Spleen (tissue), 7 donors: ENCODE results near the gene TBCB.
A peak's percentile ranks its signal among the peaks of the same experiment; 100 is the strongest.

ENCODE experiments used
- CTCF ChIP-seq, 11 experiments: fragments of 200-600 bp in 7 of 11; fragments of 450-650 bp in 4 of 11; sonication (generic) in 4 of 11; IDR thresholded peaks in 8 of 11; conservative IDR thresholded peaks in 3 of 11; 1 replicate in 7 of 11; 2 replicates in 4 of 11; pipeline versions ENCODE4 v1.4.0 to v1.8.0; 2016 to 2021; ENCODE audit warnings: antibody characterized with exemption in 11 of 11, inconsistent platforms in 4 of 11, mild to moderate bottlenecking in 1 of 11
- POLR2A ChIP-seq, 3 donors: fragments of 450-650 bp; IDR thresholded peaks; one replicate each; pipeline ENCODE4 v1.5.1; 2017; ENCODE audit warnings: antibody characterized with exemption in 3 of 3, mild to moderate bottlenecking in 1 of 3
- POLR2AphosphoS5 ChIP-seq, 3 donors: sonication (generic); formaldehyde crosslinking; IDR thresholded peaks; one replicate each; pipeline ENCODE4 v1.5.1; 2017; ENCODE audit warnings: antibody characterized with exemption in 3 of 3
- donor health status: DM: no; HTN: no; CAD: no; lungs with moderate emphysema.
- donor health status: DM: no; HTN: no; CAD: no.
- donor health status: DM: no; HTN: no; CAD: no.

GRCh38 chr19:36114721-36115452 lies 381 bp upstream of the TBCB start, which contains the start of gene POLR2I:
- peak; percentile 94 to 95 (median 95) for TF ChIP-seq POLR2AphosphoS5 (IDR thresholded peaks at IDR 0.05)
- TF ChIP-seq CTCF (IDR thresholded peaks at IDR 0.05 in 8 of 11, conservative IDR thresholded peaks at IDR 0.05 in 3 of 11) = peak in 2 of 11 experiments; percentile 23 to 33
- TF ChIP-seq POLR2A (IDR thresholded peaks at IDR 0.05) = peak in 1 of 3 donors; percentile 47
